ENCODE measurements around the gene C11orf65. TPM values are rescaled to one million over a fixed set of nuclear protein-coding genes. Genes with fewer than 3 reads are reported as not detected.

The C11orf65 gene
- polyA plus RNA-seq, 3 donors: not detected

DNA sequence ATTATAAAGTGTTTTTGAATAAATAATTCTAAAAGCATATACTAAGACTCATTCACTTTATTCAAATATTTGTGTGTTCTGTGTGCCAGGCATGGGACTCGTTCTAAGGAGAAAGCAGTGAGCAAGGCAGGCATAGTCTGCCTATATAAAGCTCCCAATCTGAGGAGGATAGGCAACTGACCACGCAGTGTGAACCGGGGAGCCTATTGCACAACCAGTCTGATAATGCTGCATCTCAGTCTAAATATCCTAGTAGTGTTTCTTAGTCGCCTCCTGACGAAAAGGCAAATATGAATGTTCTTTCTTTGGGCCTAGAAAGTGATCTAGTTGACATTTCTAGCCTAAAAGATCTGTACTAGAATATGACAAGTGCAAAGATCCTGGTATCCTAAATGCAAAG is 98.3 kb downstream of the C11orf65 start:
- no peak overlapping the region for H3K27ac ChIP-seq (ENCODE audit: low read depth in 1 of 2, low read length in 2 of 2)
- no peak overlapping the region for H3K9ac ChIP-seq (ENCODE audit: insufficient read depth, low read length, poor library complexity, severe bottlenecking)
- TF ChIP-seq CTCF (IDR thresholded peaks at IDR 0.05): no peak
- Mint-ChIP-seq H3K27me3 (ENCODE audit: low read depth in 3 of 3) (no peaks in the 10 kb centered on the region), H3K9me3 (peaks cover 3 to 19% (median 7%) of the 10 kb centered on the region in 7 donors), H3K36me3 (peaks cover 63 to 69% of the 10 kb centered on the region in 2 donors), H3K4me3 (no peak overlapping the region), H3K27ac (no peak overlapping the region), H3K4me1 (no peaks in the 10 kb centered on the region)
- H4K20me1 ChIP-seq (ENCODE audit: insufficient read depth, low read length): no peaks in the 10 kb centered on the region
- no peak overlapping the region for H3K4me2 ChIP-seq (replicated peaks; ENCODE audit: extremely low read depth, low read length, poor library complexity, severe bottlenecking)
- 100% methylated on average over 1 of the region's 5 CpGs for WGBS (ENCODE audit: insufficient coverage)
- H2AFZ ChIP-seq (ENCODE audit: insufficient read depth, low read depth, low read length, poor library complexity, severe bottlenecking): no peak overlapping the region
- H3K4me1 ChIP-seq (ENCODE audit: control insufficient read depth in 1 of 2, insufficient read depth in 2 of 2, low read length in 2 of 2): no peaks in the 10 kb centered on the region
- H3K79me2 ChIP-seq (ENCODE audit: insufficient read depth, low read length): no peaks in the 10 kb centered on the region
- peaks cover 0 to 7% of the 10 kb centered on the region in 2 donors for H3K9me3 ChIP-seq (replicated peaks in 1 of 2; ENCODE audit: control insufficient read depth in 1 of 2, insufficient read depth in 1 of 2, low read length in 2 of 2)
- DNase-seq: no peak
- intact Hi-C loops (cut with micrococcal nuclease): no loop called here
- no peaks in the 10 kb centered on the region for H3K27me3 ChIP-seq (ENCODE audit: control insufficient read depth in 2 of 2, insufficient read depth in 2 of 2, low read length in 2 of 2)
- H3K4me3 ChIP-seq (replicated peaks in 1 of 3; ENCODE audit: low read depth in 2 of 3, low read length in 3 of 3): no peak overlapping the region
- H3K36me3 ChIP-seq (replicated peaks in 1 of 2; ENCODE audit: control insufficient read depth in 1 of 2, insufficient read depth in 2 of 2, low read length in 2 of 2): peaks cover 28 to 71% of the 10 kb centered on the region in 2 donors

DNA sequence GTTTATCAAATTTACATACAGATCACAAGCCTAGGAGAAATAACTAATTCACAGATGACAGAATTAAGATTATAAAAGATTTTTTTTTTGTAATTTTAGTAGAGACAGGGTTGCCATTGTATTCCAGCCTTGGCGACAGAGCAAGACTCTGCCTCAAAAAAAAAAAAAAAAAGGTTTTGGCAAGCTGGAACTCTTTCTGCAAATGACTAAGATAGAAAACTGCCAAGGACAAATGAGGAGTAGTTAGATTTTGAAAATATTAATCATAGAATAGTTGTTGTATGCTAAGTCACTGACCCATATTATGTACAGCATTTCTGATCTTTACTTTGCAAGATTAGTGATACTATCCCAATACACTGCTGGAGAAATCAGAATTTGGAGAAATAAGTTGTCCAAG is 99.2 kb downstream of the C11orf65 start:
- DNase-seq: no peak
- WGBS (ENCODE audit: insufficient coverage): no CpG with 5 or more reads among the region's 1 CpG
- intact Hi-C loops (cut with micrococcal nuclease): no loop called here

More for the DNA sequence above, 99.2 kb downstream of the C11orf65 start:
- Mint-ChIP-seq H3K27ac (no peak overlapping the region), H3K4me3 (no peak overlapping the region), H3K4me1 (no peaks in the 10 kb centered on the region), H3K27me3 (ENCODE audit: low read depth in 3 of 3) (no peaks in the 10 kb centered on the region), H3K36me3 (peaks cover 63 to 69% of the 10 kb centered on the region in 2 donors), H3K9me3 (peaks cover 0 to 11% (median under 1%) of the 10 kb centered on the region in 7 donors)
- no peaks in the 10 kb centered on the region for H3K79me2 ChIP-seq (ENCODE audit: insufficient read depth, low read length)
- no peak overlapping the region for H2AFZ ChIP-seq (ENCODE audit: insufficient read depth, low read depth, low read length, poor library complexity, severe bottlenecking)
- no peak overlapping the region for H3K27ac ChIP-seq (ENCODE audit: low read depth in 1 of 2, low read length in 2 of 2)
- H3K4me3 ChIP-seq (replicated peaks in 1 of 3; ENCODE audit: low read depth in 2 of 3, low read length in 3 of 3): no peak overlapping the region
- H3K9ac ChIP-seq (ENCODE audit: insufficient read depth, low read length, poor library complexity, severe bottlenecking): no peak overlapping the region
- H3K9me3 ChIP-seq (replicated peaks in 1 of 2; ENCODE audit: control insufficient read depth in 1 of 2, insufficient read depth in 1 of 2, low read length in 2 of 2): no peaks in the 10 kb centered on the region
- peaks cover 28 to 78% of the 10 kb centered on the region in 2 donors for H3K36me3 ChIP-seq (replicated peaks in 1 of 2; ENCODE audit: control insufficient read depth in 1 of 2, insufficient read depth in 2 of 2, low read length in 2 of 2)
- H3K27me3 ChIP-seq (ENCODE audit: control insufficient read depth in 2 of 2, insufficient read depth in 2 of 2, low read length in 2 of 2): no peaks in the 10 kb centered on the region
- no peak overlapping the region for H3K4me2 ChIP-seq (replicated peaks; ENCODE audit: extremely low read depth, low read length, poor library complexity, severe bottlenecking)
- H3K4me1 ChIP-seq (ENCODE audit: control insufficient read depth in 1 of 2, insufficient read depth in 2 of 2, low read length in 2 of 2): no peaks in the 10 kb centered on the region
- H4K20me1 ChIP-seq (ENCODE audit: insufficient read depth, low read length): no peaks in the 10 kb centered on the region
- TF ChIP-seq CTCF (IDR thresholded peaks at IDR 0.05): no peak

Measured in CD14-positive monocyte (primary cell).